Hematopoietic multipotent progenitor cell treated with erythropoietin and hydrocortisone succinate and interleukin-3 and kit ligand, for 17 days (in vitro differentiated cells): ENCODE results near the gene MICAL3.

Source experiments
- DNase-seq: peaks from one replicate; pipeline ENCODE4 v3.0.0-alpha.2; 2015; ENCODE audit warnings: low spot score

Gene MICAL3

GRCh38 chr22:17749605-17750395, 274.6 kb downstream of the MICAL3 start:
- DNase-seq = no peak

GRCh38 chr22:17748555-17749353, 275.6 kb downstream of the MICAL3 start:
- DNase-seq = no peak

- DNase-seq = no peak
Measured at GRCh38 chr22:17746916-17747315, 277.4 kb downstream of the MICAL3 start.

- DNase-seq = no peak
Measured at GRCh38 chr22:17744430-17744829, 279.9 kb downstream of the MICAL3 start.

- no peak for DNase-seq
Measured at GRCh38 chr22:17743661-17744411, 280.5 kb downstream of the MICAL3 start.

GRCh38 chr22:17742527-17742902, 281.8 kb downstream of the MICAL3 start:
- peak; percentile 79 for DNase-seq

- DNase-seq = no peak
Measured at GRCh38 chr22:17741866-17742526, 282.4 kb downstream of the MICAL3 start.

- DNase-seq = no peak
Measured at GRCh38 chr22:17739196-17739975, 285.0 kb downstream of the MICAL3 start.

GRCh38 chr22:17738386-17739128, 285.8 kb downstream of the MICAL3 start:
- DNase-seq = no peak
